ENCODE results near the gene TNRC6A. TPM values are rescaled to one million over a fixed set of nuclear protein-coding genes. Genes with fewer than 3 reads are reported as not detected.

Gene TNRC6A
- total RNA-seq, 2 donors from 2014 or later: 71.5 to 72.1 TPM

DNA sequence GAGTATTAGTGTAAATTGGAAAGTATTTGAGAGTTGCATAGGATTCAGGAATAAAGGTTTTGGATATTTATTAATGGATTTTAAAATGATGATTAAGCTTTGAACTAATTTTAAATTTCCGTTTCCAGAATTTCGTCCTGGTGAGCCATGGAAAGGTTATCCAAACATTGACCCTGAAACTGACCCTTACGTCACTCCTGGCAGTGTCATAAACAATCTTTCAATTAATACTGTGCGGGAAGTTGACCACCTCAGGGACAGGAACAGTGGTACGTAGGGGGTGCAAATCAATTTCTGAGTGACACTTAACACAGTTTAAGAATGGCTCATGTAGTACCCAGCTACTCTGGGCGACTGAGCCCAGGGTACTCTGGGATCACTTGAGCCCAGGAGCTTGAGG lies 87.2 kb downstream of the TNRC6A start:
- no peaks in the 10 kb centered on the region for H3K9me3 ChIP-seq (ENCODE audit: control insufficient read depth, low read length, poor library complexity, severe bottlenecking)
- H3K4me1 Mint-ChIP-seq: peaks cover 3% of the 10 kb centered on the region
- H3K27ac Mint-ChIP-seq: no peak overlapping the region
- ATAC-seq (no peak), DNase-seq (no peak)
- no peaks in the 10 kb centered on the region for H3K27me3 Mint-ChIP-seq
- peaks cover 13% of the 10 kb centered on the region for H3K36me3 Mint-ChIP-seq (ENCODE audit: low read depth)
- H3K4me3 Mint-ChIP-seq: no peak overlapping the region

DNA sequence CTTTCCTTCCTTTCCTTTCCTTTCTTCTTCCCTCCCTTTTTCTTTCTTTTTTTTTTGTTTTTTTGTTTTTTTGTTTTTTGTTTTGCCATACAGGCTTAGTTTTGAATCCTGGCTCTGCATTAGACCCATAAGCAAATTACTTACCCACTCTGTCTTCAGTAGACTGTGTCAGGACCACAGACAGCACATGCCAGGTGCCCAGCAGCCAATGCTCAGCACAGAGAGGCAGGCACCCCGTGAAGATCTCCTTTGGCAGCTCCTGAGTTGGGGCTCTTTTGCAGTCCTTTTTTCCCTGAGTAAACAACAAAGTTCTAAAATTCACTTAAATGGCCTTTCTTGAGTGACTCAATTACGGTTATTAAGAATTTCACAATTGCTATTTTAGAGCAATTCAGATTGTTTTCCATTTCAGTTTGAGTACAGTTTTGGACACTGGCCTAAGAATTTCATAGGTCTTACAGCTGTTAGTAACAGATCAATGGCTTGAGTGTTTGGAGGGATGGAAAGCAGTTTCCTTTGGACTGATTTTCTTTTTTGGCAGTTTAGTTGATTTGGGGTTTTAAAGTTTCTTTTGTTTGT lies 90.1 kb downstream of the TNRC6A start:
- DNase-seq (no peak), ATAC-seq (no peak)
- no peaks in the 10 kb centered on the region for H3K9me3 ChIP-seq (ENCODE audit: control insufficient read depth, low read length, poor library complexity, severe bottlenecking)
- H3K36me3 Mint-ChIP-seq (ENCODE audit: low read depth): peaks cover 13% of the 10 kb centered on the region
- H3K4me3 Mint-ChIP-seq: no peak overlapping the region
- peaks cover 3% of the 10 kb centered on the region for H3K4me1 Mint-ChIP-seq
- peak overlapping the region; percentile 59 for H3K27ac Mint-ChIP-seq
- H3K27me3 Mint-ChIP-seq: no peaks in the 10 kb centered on the region

DNA sequence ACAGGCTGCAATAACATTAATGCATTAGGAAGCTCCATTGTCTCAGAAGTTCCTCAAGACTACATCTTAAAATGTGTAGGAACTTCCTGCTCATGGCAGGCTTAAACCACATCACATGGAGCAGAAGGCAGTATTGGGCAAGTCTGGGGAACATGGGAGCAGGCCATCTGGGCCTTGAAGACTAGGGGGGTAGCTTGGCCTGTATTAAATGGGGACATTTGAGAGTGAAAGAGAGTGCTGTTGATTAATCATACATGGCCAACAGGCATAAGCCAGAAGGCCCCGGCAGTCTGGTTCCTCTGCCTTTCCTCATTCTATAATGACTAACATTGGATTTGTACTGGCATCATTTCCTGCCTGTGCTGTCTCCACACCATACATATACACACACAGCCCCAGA lies 91.1 kb downstream of the TNRC6A start:
- Mint-ChIP-seq H3K27me3 (no peaks in the 10 kb centered on the region), H3K36me3 (ENCODE audit: low read depth) (peaks cover 9% of the 10 kb centered on the region), H3K27ac (peak overlapping the region; percentile 59), H3K4me1 (peaks cover 3% of the 10 kb centered on the region), H3K4me3 (no peak overlapping the region)
- DNase-seq (no peak), ATAC-seq (no peak)
- no peaks in the 10 kb centered on the region for H3K9me3 ChIP-seq (ENCODE audit: control insufficient read depth, low read length, poor library complexity, severe bottlenecking)

DNA sequence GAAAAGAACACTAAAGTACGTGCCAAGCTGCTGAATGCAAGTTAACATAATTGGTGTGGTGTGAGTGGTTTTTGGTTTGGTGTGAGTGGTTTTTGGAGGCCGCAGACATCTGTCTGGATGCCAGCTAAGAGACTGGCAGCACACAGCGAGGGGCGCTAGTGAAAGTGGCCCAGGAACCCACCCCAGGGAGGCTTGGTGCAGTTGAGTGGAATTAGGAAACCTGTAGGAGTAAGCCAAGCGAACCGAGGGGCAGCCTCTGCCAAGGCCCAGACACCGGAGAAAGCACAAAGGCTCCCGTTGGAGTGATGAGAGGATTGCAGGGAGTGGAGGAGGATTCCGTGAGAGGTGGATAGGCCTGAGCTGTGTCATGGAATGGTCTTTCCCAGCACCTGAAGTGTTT lies 91.7 kb downstream of the TNRC6A start:
- no peaks in the 10 kb centered on the region for H3K27me3 Mint-ChIP-seq
- peak overlapping the region; percentile 59 for H3K27ac Mint-ChIP-seq
- DNase-seq (no peak), ATAC-seq (no peak)
- peaks cover 3% of the 10 kb centered on the region for H3K4me1 Mint-ChIP-seq
- H3K36me3 Mint-ChIP-seq (ENCODE audit: low read depth): peaks cover 14% of the 10 kb centered on the region
- H3K9me3 ChIP-seq (ENCODE audit: control insufficient read depth, low read length, poor library complexity, severe bottlenecking): no peaks in the 10 kb centered on the region
- no peak overlapping the region for H3K4me3 Mint-ChIP-seq

DNA sequence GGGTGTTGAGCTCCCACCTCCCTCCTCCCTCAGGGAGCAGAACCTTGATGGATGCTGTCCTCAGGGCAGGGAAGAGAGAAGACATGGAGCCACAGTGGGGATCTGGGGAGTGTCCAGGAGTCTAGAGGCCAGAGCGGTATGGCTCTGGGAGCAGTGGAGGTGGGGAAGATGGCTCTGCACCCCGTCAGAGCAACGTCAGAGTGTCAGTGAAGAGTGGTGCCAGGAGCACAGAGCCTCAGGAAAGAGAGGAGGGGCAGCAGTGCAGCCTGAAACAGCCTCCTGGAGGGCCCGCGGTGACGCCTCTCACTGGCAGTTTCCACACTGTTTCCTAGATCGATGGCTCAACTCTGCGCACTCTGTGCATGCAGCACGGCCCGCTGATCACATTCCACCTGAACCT lies 93.1 kb downstream of the TNRC6A start:
- Mint-ChIP-seq H3K36me3 (ENCODE audit: low read depth) (peaks cover 15% of the 10 kb centered on the region), H3K27me3 (no peaks in the 10 kb centered on the region), H3K27ac (no peak overlapping the region), H3K4me3 (no peak overlapping the region), H3K4me1 (peaks cover 7% of the 10 kb centered on the region)
- H3K9me3 ChIP-seq (ENCODE audit: control insufficient read depth, low read length, poor library complexity, severe bottlenecking): no peaks in the 10 kb centered on the region
- ATAC-seq (no peak), DNase-seq (no peak)

DNA sequence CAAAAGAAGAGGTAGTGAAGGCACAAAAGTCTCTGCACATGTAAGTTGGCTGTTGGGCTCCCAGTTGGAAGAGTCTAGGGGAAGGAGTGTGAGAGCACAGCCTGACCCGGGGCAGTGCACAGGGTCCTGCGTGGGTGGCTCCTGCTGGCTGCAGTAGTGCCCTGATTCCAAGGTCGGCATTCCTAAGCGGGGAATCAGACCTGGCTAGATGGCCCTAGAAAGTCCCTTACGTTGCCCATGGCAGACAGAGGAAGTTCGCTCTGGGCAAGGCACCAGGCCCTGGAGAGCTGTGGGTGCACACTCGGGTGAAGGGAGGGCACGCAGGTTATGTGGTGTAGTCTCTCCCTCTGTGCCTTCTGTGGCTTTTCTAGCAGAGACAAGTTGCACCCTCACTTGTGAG lies 93.5 kb downstream of the TNRC6A start:
- Mint-ChIP-seq H3K4me3 (no peak overlapping the region), H3K27ac (no peak overlapping the region), H3K36me3 (ENCODE audit: low read depth) (peaks cover 11% of the 10 kb centered on the region), H3K4me1 (peaks cover 7% of the 10 kb centered on the region), H3K27me3 (no peaks in the 10 kb centered on the region)
- H3K9me3 ChIP-seq (ENCODE audit: control insufficient read depth, low read length, poor library complexity, severe bottlenecking): no peaks in the 10 kb centered on the region
- DNase-seq (no peak), ATAC-seq (no peak)

DNA sequence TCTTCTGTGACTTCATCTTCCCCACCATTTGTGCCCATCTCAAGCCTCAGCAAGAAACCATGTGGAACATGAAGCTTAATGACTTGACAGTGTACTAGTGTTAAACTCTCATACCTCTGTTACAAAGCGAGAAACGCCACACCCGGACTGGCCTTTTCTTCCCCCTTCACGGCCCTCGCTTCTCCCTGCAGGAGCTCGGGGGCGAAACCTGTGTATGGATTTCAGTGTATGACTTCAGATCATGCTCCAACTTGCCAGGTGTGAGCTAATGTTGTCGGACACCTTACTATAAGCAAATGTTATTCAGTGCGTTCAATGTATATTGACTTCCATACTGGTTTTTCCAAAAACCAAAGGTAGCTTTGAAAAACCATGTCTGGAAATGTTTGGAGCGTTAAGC lies 96.2 kb downstream of the TNRC6A start:
- no peak overlapping the region for H3K4me3 Mint-ChIP-seq
- H3K4me1 Mint-ChIP-seq: peaks cover 5% of the 10 kb centered on the region
- ATAC-seq: no peak
- H3K9me3 ChIP-seq (ENCODE audit: control insufficient read depth, low read length, poor library complexity, severe bottlenecking): no peaks in the 10 kb centered on the region
- H3K36me3 Mint-ChIP-seq (ENCODE audit: low read depth): peaks cover 6% of the 10 kb centered on the region
- DNase-seq: no peak
- H3K27me3 Mint-ChIP-seq: no peaks in the 10 kb centered on the region
- H3K27ac Mint-ChIP-seq: no peak overlapping the region

DNA sequence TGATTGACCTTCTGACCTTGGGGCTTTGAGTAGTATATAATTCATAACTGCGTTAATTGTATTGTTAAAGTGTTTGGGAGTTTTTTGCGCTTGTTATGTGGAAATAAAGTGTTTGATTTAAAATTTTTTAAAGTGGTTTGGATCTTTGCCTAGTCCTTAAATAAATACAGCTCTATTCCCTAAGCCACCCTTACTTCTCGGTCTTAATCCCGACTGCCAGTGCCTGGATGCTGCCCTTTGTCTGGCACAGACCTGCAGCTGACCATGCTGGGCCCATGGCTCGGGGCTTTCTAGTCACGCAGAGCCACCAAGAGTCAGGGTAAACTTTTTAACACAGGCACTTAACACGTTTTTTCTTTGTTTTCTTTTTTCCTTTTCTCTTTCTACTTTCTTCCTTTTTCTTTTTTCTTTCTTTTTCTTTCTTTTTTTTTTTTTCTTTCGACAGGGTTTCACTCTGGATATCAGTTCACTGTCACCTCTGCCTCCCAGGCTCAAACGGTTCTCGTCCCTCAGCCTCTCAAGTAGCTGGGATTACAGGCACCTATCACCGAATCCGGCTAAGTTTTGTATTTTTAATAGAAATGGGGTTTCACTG lies 96.7 kb downstream of the TNRC6A start:
- H3K9me3 ChIP-seq (ENCODE audit: control insufficient read depth, low read length, poor library complexity, severe bottlenecking): no peaks in the 10 kb centered on the region
- ATAC-seq (no peak), DNase-seq (no peak)
- H3K27me3 Mint-ChIP-seq: no peaks in the 10 kb centered on the region
- H3K4me3 Mint-ChIP-seq: no peak overlapping the region
- peaks cover 4% of the 10 kb centered on the region for H3K4me1 Mint-ChIP-seq
- no peak overlapping the region for H3K27ac Mint-ChIP-seq
- H3K36me3 Mint-ChIP-seq (ENCODE audit: low read depth): peaks cover 6% of the 10 kb centered on the region

DNA sequence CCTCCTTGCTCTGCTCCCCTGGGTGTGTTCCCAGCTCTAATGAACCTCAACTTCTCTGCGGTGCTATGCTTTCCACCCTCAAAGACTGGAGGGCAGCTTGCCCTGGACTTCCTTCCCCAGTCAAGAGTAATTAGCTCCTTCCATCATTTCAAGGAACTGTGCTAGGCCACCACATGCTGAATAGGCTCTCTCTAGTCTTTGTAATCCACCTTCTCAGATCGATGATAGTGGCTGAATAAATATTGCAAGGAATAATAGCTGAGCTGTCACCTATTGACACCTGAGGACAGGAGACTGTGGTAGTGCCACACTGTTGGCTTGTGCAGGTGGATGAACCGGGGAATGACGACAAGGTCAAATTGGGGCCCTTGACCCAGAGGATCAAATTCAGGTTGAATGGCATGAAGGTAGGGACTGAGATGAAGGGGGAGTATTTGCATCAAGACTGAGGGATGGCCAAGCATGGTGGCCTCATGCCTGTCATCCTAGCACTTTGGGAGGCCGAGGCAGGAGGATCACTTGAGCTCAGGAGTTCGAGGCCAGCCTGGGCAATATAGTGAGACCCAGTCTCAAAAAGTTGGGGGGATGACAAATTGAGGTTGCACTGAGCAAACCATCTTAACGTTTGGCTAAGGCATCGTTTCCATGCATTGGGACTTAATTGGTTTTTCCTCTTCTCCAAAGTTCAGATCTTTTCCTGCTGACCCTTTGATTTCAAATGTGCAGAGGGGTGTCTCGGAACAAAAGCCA lies 97.5 kb downstream of the TNRC6A start:
- DNase-seq (no peak), ATAC-seq (no peak)
- H3K27ac Mint-ChIP-seq: no peak overlapping the region
- no peaks in the 10 kb centered on the region for H3K27me3 Mint-ChIP-seq
- no peak overlapping the region for H3K4me3 Mint-ChIP-seq
- no peaks in the 10 kb centered on the region for H3K9me3 ChIP-seq (ENCODE audit: control insufficient read depth, low read length, poor library complexity, severe bottlenecking)
- peaks cover 6% of the 10 kb centered on the region for H3K36me3 Mint-ChIP-seq (ENCODE audit: low read depth)
- H3K4me1 Mint-ChIP-seq: peaks cover 4% of the 10 kb centered on the region

DNA sequence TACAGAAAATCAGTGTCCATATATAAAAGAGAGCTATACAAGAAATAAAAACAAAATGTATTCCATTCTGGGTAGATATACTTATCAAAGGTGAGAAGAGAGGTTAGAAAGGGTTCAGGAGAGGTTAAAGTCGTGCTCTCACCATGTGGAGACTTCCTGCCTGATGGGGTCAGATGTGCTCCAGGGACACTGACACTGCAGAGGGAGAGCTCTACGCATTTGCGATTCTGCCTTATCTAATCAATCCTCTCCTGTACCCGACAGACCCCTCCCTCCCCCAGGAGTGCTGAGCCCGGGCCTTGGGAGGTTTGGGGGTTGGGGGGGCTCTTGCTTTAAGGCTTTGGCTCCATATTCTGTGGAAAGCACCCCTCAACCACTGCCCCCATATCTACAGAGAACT lies 99.7 kb downstream of the TNRC6A start:
- no peaks in the 10 kb centered on the region for H3K9me3 ChIP-seq (ENCODE audit: control insufficient read depth, low read length, poor library complexity, severe bottlenecking)
- H3K4me1 Mint-ChIP-seq: peaks cover 4% of the 10 kb centered on the region
- no peak overlapping the region for H3K4me3 Mint-ChIP-seq
- ATAC-seq (no peak), DNase-seq (no peak)
- no peaks in the 10 kb centered on the region for H3K27me3 Mint-ChIP-seq
- H3K36me3 Mint-ChIP-seq (ENCODE audit: low read depth): peaks cover 6% of the 10 kb centered on the region
- H3K27ac Mint-ChIP-seq: no peak overlapping the region

DNA sequence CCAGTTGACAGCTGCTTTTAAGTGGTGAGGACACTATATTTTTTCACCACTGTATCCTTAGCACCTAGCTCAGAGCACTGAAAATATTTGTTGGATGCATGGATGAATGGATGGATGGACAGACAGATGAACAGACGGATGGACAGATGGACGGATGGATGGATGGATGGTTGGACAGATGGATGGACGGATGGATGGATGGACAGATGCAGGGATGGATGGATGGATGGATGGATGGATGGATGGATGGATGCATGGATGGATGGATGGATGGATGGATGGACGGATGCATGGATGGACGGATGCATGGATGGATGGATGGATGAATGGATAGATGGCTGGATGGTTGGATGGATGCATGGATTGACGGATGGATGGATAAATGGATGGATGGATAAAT lies 103.9 kb downstream of the TNRC6A start:
- Mint-ChIP-seq H3K27ac (no peak overlapping the region), H3K4me1 (no peaks in the 10 kb centered on the region), H3K27me3 (no peaks in the 10 kb centered on the region), H3K4me3 (no peak overlapping the region), H3K36me3 (ENCODE audit: low read depth) (no peaks in the 10 kb centered on the region)
- DNase-seq (no peak), ATAC-seq (no peak)
- H3K9me3 ChIP-seq (ENCODE audit: control insufficient read depth, low read length, poor library complexity, severe bottlenecking): no peaks in the 10 kb centered on the region

DNA sequence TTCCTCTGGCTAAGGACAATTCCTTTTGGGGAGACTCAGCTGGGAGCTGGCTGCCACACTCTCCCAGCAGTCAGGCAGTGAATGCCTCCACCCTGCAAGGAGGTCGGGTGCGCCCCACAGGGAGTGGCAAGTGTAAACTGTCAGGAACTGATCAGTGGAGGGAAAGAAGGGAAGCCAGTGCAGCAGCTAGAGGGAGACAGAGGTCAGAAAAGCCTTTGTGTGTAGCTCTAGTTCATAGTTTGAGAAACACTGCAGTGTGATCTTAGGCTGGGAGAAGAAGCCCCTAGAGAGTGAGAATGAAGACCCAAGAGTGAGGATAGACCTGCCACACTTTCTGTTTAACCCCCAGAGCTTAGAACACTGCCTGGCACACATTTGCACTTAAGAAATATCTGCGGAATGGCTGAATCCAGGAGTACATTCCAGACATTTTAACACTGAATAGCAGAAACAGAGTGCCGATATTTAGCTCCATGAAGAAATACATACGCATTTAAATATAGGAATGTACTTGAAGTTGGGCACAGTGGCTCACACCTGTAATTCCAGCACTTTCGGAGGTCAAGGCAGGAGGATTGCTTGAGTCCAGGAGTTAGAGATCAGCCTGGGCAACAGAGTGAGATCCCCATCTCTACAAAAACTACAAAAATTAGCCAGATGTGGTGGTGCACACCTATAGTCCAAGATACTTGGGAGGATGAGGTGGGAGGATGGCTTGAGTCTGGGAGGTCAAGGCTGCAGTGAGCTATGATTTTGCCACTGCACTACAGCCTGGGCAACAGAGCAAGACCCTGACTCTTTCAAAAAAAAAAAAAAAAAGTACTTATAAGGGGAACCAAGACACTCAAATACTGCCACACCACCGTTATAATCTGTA lies 105.2 kb downstream of the TNRC6A start:
- Mint-ChIP-seq H3K27me3 (no peaks in the 10 kb centered on the region), H3K4me1 (no peaks in the 10 kb centered on the region), H3K36me3 (ENCODE audit: low read depth) (no peaks in the 10 kb centered on the region), H3K4me3 (no peak overlapping the region), H3K27ac (no peak overlapping the region)
- ATAC-seq (no peak), DNase-seq (no peak)
- H3K9me3 ChIP-seq (ENCODE audit: control insufficient read depth, low read length, poor library complexity, severe bottlenecking): no peaks in the 10 kb centered on the region

DNA sequence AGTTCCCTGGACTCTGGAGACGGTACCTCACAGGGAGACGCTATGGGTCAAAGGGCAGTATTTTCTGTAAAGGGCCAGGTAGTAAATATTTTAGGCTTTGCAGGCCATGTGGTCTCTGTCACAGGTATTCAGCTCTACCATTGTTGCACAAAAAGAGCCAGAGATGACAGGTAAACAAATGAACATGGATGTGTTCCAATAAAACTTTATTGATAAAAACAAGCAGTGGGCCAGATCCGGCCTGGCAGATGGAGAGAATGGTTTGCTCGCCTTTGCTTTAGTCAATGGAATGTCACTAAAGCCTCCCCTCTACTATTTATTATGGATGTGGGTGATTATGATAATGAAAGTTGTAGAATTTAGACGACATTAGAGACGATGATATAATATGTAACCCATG lies 107.4 kb downstream of the TNRC6A start:
- no peaks in the 10 kb centered on the region for H3K27me3 Mint-ChIP-seq
- no peaks in the 10 kb centered on the region for H3K36me3 Mint-ChIP-seq (ENCODE audit: low read depth)
- H3K4me3 Mint-ChIP-seq: no peak overlapping the region
- DNase-seq (no peak), ATAC-seq (no peak)
- no peaks in the 10 kb centered on the region for H3K9me3 ChIP-seq (ENCODE audit: control insufficient read depth, low read length, poor library complexity, severe bottlenecking)
- no peak overlapping the region for H3K27ac Mint-ChIP-seq
- no peaks in the 10 kb centered on the region for H3K4me1 Mint-ChIP-seq

All from T-helper 17 cell (primary cell).